HEK293 (cell line): ENCODE data around the gene TADA2B.

ENCODE experiments used
- BCL6B ChIP-seq: fragments of 450-650 bp; formaldehyde crosslinking; IDR thresholded peaks from 2 replicates; pipeline ENCODE4 v1.5.1; 2017; ENCODE audit warnings: missing biosample characterization, missing genetic modification characterization
- SP2 ChIP-seq: fragments of 450-650 bp; formaldehyde crosslinking; IDR thresholded peaks from 2 replicates; pipeline ENCODE4 v1.5.1; 2016; ENCODE audit warnings: missing biosample characterization, missing genetic modification characterization
- ZNF24 ChIP-seq: fragments of 450-650 bp; formaldehyde crosslinking; IDR thresholded peaks from 2 replicates; pipeline ENCODE4 v1.5.1; 2016; ENCODE audit warnings: missing biosample characterization, missing genetic modification characterization
- ZNF544 ChIP-seq: fragments of 450-650 bp; formaldehyde crosslinking; IDR thresholded peaks from 2 replicates; pipeline ENCODE4 v1.5.0; 2017; ENCODE audit warnings: missing biosample characterization, missing genetic modification characterization
- ZNF777 ChIP-seq: fragments of 450-650 bp; formaldehyde crosslinking; IDR thresholded peaks from 2 replicates; pipeline ENCODE4 v1.5.1; 2017; ENCODE audit warnings: missing biosample characterization, missing genetic modification characterization, borderline replicate concordance
- ZNF792 ChIP-seq: fragments of 450-650 bp; formaldehyde crosslinking; IDR thresholded peaks from 2 replicates; pipeline ENCODE4 v1.5.1; 2016; ENCODE audit warnings: missing biosample characterization, missing genetic modification characterization
- ZSCAN16 ChIP-seq: fragments of 450-650 bp; formaldehyde crosslinking; IDR thresholded peaks from 2 replicates; pipeline ENCODE4 v1.5.1; 2016; ENCODE audit warnings: missing biosample characterization, missing genetic modification characterization
- TF ChIP-seq, protein P1 (sequence below): fragments of 450-650 bp; formaldehyde crosslinking; IDR thresholded peaks from 2 replicates; pipeline ENCODE4 v1.5.1; 2016; ENCODE audit warnings: missing biosample characterization, missing genetic modification characterization
- TF ChIP-seq, protein P2 (sequence below): fragments of 450-650 bp; formaldehyde crosslinking; IDR thresholded peaks from 2 replicates; pipeline ENCODE4 v1.5.1; 2016; ENCODE audit warnings: missing biosample characterization, missing genetic modification characterization

DNA sequence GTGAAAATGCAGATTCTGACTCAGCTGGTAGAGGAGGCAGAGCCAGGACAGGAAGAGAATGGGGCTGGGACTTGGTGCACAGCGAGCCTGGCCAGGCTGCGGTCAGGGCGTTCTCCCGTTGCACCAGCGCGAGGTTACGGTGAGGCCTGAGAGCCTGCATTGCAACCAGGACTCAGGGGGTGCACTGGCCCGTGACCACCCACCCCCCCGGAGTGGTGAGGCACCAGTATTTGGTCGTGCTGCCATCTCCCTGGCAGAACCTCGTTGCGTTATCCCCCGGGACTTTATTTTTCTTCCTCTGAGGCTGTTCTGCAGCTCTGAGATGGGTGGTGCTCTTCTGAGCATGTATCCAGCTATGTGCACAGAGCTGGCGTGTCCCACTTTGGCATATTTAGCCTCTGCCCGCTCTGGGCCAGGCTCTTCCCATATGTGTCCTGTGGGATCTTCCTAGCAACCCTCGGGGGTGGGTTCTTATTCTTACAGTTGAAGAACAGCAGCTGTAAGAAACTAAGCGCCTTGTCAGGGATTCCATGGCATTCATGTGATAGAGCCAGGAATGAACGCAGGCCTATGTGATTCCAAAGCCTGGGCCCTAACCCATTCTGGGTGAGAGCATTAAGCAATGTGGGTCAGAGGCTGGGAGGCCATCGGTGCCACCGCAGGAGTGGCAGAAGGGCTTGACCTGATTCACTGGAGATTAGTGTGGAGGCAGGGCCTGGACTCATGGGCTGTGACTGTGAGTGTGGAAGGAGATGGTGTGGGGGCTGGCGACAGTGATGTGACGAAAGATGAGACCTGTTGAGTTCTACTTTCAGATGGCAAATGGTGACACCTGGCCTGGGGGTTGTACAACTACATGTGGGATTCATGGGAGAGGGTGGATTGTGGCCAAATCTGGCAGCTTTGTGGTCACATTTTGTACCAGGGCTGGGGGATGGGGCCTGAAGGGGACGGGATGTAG, 3.1 kb downstream of the TADA2B start:
- TF ChIP-seq ZNF24 (tag by site-specific recombination) (no peak), SP2 (tag by site-specific recombination) (no peak), ZNF792 (tag by site-specific recombination) (no peak), ZNF777 (tag by site-specific recombination) (no peak), ZSCAN16 (no peak), BCL6B (tag by site-specific recombination) (no peak), ZNF544 (tag by site-specific recombination) (no peak)
- TF ChIP-seq, protein P1, sequence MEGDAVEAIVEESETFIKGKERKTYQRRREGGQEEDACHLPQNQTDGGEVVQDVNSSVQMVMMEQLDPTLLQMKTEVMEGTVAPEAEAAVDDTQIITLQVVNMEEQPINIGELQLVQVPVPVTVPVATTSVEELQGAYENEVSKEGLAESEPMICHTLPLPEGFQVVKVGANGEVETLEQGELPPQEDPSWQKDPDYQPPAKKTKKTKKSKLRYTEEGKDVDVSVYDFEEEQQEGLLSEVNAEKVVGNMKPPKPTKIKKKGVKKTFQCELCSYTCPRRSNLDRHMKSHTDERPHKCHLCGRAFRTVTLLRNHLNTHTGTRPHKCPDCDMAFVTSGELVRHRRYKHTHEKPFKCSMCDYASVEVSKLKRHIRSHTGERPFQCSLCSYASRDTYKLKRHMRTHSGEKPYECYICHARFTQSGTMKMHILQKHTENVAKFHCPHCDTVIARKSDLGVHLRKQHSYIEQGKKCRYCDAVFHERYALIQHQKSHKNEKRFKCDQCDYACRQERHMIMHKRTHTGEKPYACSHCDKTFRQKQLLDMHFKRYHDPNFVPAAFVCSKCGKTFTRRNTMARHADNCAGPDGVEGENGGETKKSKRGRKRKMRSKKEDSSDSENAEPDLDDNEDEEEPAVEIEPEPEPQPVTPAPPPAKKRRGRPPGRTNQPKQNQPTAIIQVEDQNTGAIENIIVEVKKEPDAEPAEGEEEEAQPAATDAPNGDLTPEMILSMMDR (tag by site-specific recombination): no peak
- TF ChIP-seq, protein P2, sequence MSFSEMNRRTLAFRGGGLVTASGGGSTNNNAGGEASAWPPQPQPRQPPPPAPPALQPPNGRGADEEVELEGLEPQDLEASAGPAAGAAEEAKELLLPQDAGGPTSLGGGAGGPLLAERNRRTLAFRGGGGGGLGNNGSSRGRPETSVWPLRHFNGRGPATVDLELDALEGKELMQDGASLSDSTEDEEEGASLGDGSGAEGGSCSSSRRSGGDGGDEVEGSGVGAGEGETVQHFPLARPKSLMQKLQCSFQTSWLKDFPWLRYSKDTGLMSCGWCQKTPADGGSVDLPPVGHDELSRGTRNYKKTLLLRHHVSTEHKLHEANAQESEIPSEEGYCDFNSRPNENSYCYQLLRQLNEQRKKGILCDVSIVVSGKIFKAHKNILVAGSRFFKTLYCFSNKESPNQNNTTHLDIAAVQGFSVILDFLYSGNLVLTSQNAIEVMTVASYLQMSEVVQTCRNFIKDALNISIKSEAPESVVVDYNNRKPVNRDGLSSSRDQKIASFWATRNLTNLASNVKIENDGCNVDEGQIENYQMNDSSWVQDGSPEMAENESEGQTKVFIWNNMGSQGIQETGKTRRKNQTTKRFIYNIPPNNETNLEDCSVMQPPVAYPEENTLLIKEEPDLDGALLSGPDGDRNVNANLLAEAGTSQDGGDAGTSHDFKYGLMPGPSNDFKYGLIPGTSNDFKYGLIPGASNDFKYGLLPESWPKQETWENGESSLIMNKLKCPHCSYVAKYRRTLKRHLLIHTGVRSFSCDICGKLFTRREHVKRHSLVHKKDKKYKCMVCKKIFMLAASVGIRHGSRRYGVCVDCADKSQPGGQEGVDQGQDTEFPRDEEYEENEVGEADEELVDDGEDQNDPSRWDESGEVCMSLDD (tag by site-specific recombination): no peak
